Stimulated activated CD8-positive, alpha-beta memory T cell treated with anti-CD3 and anti-CD28 coated beads, Interleukin-4, amount 100 ng/mL, for 1 hour (primary cell): Measurements from ENCODE around the gene CENPC.
"Not testable (repeated sequence)": the region's sequence is repeated elsewhere in the genome, so short reads cannot be mapped to it uniquely, and the experiment has no call there.

Experiments
- DNase-seq, 2 donors: peaks; one replicate each; pipeline ENCODE4 v3.0.0-alpha.2; 2020; ENCODE audit warnings: low read depth in 2 of 2, low spot score in 1 of 2

The CENPC gene

GRCh38 chr4:67545199-67546003 is at the start of gene CENPC:
Gene CENPC, minus strand, starts transcription at chr4:67545503. Its CDS starts 148 bp downstream, at chr4:67545355.
- DNase-seq, result peak; percentile 77 to 83

GRCh38 chr4:67593741-67594175 is 48.5 kb upstream of the CENPC start:
- no peak for DNase-seq

GRCh38 chr4:67587156-67587555 is 41.9 kb upstream of the CENPC start:
- no peak for DNase-seq

GRCh38 chr4:67584496-67584895 is 39.2 kb upstream of the CENPC start:
- DNase-seq, result no peak

GRCh38 chr4:67581913-67582312 is 36.6 kb upstream of the CENPC start:
- DNase-seq, result no peak

- no peak for DNase-seq
These were observed 36.0 kb upstream of the CENPC start for GRCh38 chr4:67581208-67581857.

- DNase-seq, result no peak
These were observed 35.3 kb upstream of the CENPC start for GRCh38 chr4:67580577-67580976.

- no peak for DNase-seq
These were observed 31.2 kb upstream of the CENPC start for GRCh38 chr4:67576538-67576937.

- DNase-seq, result no peak
These were observed 30.8 kb upstream of the CENPC start for GRCh38 chr4:67576059-67576466.

GRCh38 chr4:67575232-67576058 is 30.1 kb upstream of the CENPC start:
- DNase-seq, result no peak

- no peak for DNase-seq
These were observed 27.9 kb upstream of the CENPC start for GRCh38 chr4:67573193-67573592.

GRCh38 chr4:67571975-67572374 is 26.7 kb upstream of the CENPC start:
- DNase-seq, result no peak

- DNase-seq, result no peak
These were observed 25.2 kb upstream of the CENPC start for GRCh38 chr4:67570537-67570936.

- DNase-seq, result no peak
These were observed 23.5 kb upstream of the CENPC start for GRCh38 chr4:67568820-67569219.

- no peak for DNase-seq
These were observed 21.0 kb upstream of the CENPC start for GRCh38 chr4:67566335-67566734.

GRCh38 chr4:67565284-67565683 is 20.0 kb upstream of the CENPC start:
- no peak for DNase-seq

GRCh38 chr4:67558493-67558892 is 13.2 kb upstream of the CENPC start, which contains the start of gene STAP1:
Gene STAP1, plus strand, starts transcription at chr4:67558727. Its CDS starts 83 bp downstream, at chr4:67558810.
- no peak for DNase-seq

- DNase-seq, result no peak
These were observed 11.1 kb upstream of the CENPC start for GRCh38 chr4:67556436-67556835.

- no peak for DNase-seq
These were observed 10.1 kb upstream of the CENPC start for GRCh38 chr4:67555447-67555846.

GRCh38 chr4:67554096-67554495 is 8.8 kb upstream of the CENPC start:
- no peak for DNase-seq

GRCh38 chr4:67552146-67552792 is 7.0 kb upstream of the CENPC start:
- not testable (repeated sequence) for DNase-seq
